ENCODE measurements around the gene HSD17B3.
A peak's percentile ranks its signal among the peaks of the same experiment; 100 is the strongest.
"Not testable (repeated sequence)": the region's sequence is repeated elsewhere in the genome, so short reads cannot be mapped to it uniquely, and the experiment has no call there.

HSD17B3 gene

GRCh38 chr9:96318921-96319565 is 17.1 kb upstream of the HSD17B3 start:
- Histone ChIP-seq H4K20me1 (ENCODE audit: insufficient read depth, low read length) (no peaks in the 10 kb centered on the region), H3K36me3 (replicated peaks; ENCODE audit: low read depth, low read length) (no peaks in the 10 kb centered on the region), H3K4me2 (ENCODE audit: low read length) (peak overlapping the region; percentile 37), H3K4me1 (ENCODE audit: low read length) (peaks cover 10% of the 10 kb centered on the region), H3K9ac (ENCODE audit: low read length) (no peak overlapping the region), H3K27ac (ENCODE audit: low read length) (no peak overlapping the region), H3K9me3 (ENCODE audit: insufficient read depth, low read length) (no peaks in the 10 kb centered on the region), H2AFZ (ENCODE audit: low read depth, low read length) (no peak overlapping the region), H3K27me3 (ENCODE audit: low read depth, low read length) (no peaks in the 10 kb centered on the region), H3K4me3 (ENCODE audit: low read length) (no peak overlapping the region), H3K79me2 (ENCODE audit: low read length) (no peaks in the 10 kb centered on the region)
- TF ChIP-seq EZH2phosphoT487 (IDR thresholded peaks at IDR 0.05; ENCODE audit: low read depth) (no peak), CTCF (IDR thresholded peaks at IDR 0.05; ENCODE audit: low read depth, low read length) (no peak)

GRCh38 chr9:96317335-96317980 is 15.5 kb upstream of the HSD17B3 start:
- Histone ChIP-seq H3K9me3 (ENCODE audit: insufficient read depth, low read length) (peaks cover 12% of the 10 kb centered on the region; the same call in 1 of the 2 replicates), H3K4me3 (ENCODE audit: low read length) (no peak overlapping the region), H3K79me2 (ENCODE audit: low read length) (no peaks in the 10 kb centered on the region), H3K9ac (ENCODE audit: low read length) (no peak overlapping the region), H3K4me1 (ENCODE audit: low read length) (peaks cover 10% of the 10 kb centered on the region), H2AFZ (ENCODE audit: low read depth, low read length) (no peak overlapping the region), H3K36me3 (replicated peaks; ENCODE audit: low read depth, low read length) (no peaks in the 10 kb centered on the region), H3K27ac (ENCODE audit: low read length) (no peak overlapping the region), H3K4me2 (ENCODE audit: low read length) (no peak overlapping the region), H4K20me1 (ENCODE audit: insufficient read depth, low read length) (no peaks in the 10 kb centered on the region), H3K27me3 (ENCODE audit: low read depth, low read length) (no peaks in the 10 kb centered on the region)
- TF ChIP-seq CTCF (IDR thresholded peaks at IDR 0.05; ENCODE audit: low read depth, low read length) (peak; percentile 91), EZH2phosphoT487 (IDR thresholded peaks at IDR 0.05; ENCODE audit: low read depth) (no peak)

GRCh38 chr9:96309850-96310249 is 7.9 kb upstream of the HSD17B3 start:
- Histone ChIP-seq H3K9me3 (ENCODE audit: insufficient read depth, low read length) (peaks cover 15% of the 10 kb centered on the region; the same call in 1 of the 2 replicates), H3K27ac (ENCODE audit: low read length) (no peak overlapping the region)

GRCh38 chr9:96306958-96307357 is 5.0 kb upstream of the HSD17B3 start:
- not testable (repeated sequence) for H3K9ac ChIP-seq (ENCODE audit: low read length); H3K4me3 ChIP-seq (ENCODE audit: low read length); H3K9me3 ChIP-seq (ENCODE audit: insufficient read depth, low read length); H3K27me3 ChIP-seq (ENCODE audit: low read depth, low read length); H3K27ac ChIP-seq (ENCODE audit: low read length); H3K4me1 ChIP-seq (ENCODE audit: low read length); H3K4me2 ChIP-seq (ENCODE audit: low read length); H3K79me2 ChIP-seq (ENCODE audit: low read length); H2AFZ ChIP-seq (ENCODE audit: low read depth, low read length); H3K36me3 ChIP-seq (replicated peaks; ENCODE audit: low read depth, low read length); H4K20me1 ChIP-seq (ENCODE audit: insufficient read depth, low read length)

More at GRCh38 chr9:96309850-96310249, 7.9 kb upstream of the HSD17B3 start:
- H3K4me3 ChIP-seq (ENCODE audit: low read length) = no peak overlapping the region
- no peaks in the 10 kb centered on the region for H3K79me2 ChIP-seq (ENCODE audit: low read length)
- no peaks in the 10 kb centered on the region for H4K20me1 ChIP-seq (ENCODE audit: insufficient read depth, low read length)
- H3K27me3 ChIP-seq (ENCODE audit: low read depth, low read length) = no peaks in the 10 kb centered on the region
- no peak overlapping the region for H3K9ac ChIP-seq (ENCODE audit: low read length)
- no peaks in the 10 kb centered on the region for H3K36me3 ChIP-seq (replicated peaks; ENCODE audit: low read depth, low read length)
- H3K4me1 ChIP-seq (ENCODE audit: low read length) = no peaks in the 10 kb centered on the region
- no peak overlapping the region for H2AFZ ChIP-seq (ENCODE audit: low read depth, low read length)
- H3K4me2 ChIP-seq (ENCODE audit: low read length) = no peak overlapping the region
- TF ChIP-seq EZH2phosphoT487 (IDR thresholded peaks at IDR 0.05; ENCODE audit: low read depth) = no peak
- no peak for TF ChIP-seq CTCF (IDR thresholded peaks at IDR 0.05; ENCODE audit: low read depth, low read length)

Data from OCI-LY3 (cell line).